Measurements from ENCODE around the gene SLC38A1.

- TF ChIP-seq POLR2A (IDR thresholded peaks at IDR 0.05) (no peak), CTCF (IDR thresholded peaks at IDR 0.05) (no peak), POLR2AphosphoS5 (IDR thresholded peaks at IDR 0.05) (no peak)
These were observed 59.7 kb downstream of the SLC38A1 start for GRCh38 chr12:46209170-46209569.
